GM19099 (cell line): Measurements from ENCODE around the gene HSD17B4.

Experiments
- POLR2A ChIP-seq: IDR thresholded peaks from 3 replicates; pipeline ENCODE4 v1.6.1; 2011; ENCODE audit warnings: low read depth; ENCODE audit not compliant: insufficient read length; ENCODE audit errors: extremely low read depth

HSD17B4 gene

GRCh38 chr5:119427060-119427459 lies 25.2 kb upstream of the HSD17B4 start:
- no peak for TF ChIP-seq POLR2A

GRCh38 chr5:119435436-119436132 lies 16.7 kb upstream of the HSD17B4 start:
- no peak for TF ChIP-seq POLR2A

GRCh38 chr5:119439140-119439631 lies 13.1 kb upstream of the HSD17B4 start:
- TF ChIP-seq POLR2A, result no peak

GRCh38 chr5:119445544-119445943 lies 6.8 kb upstream of the HSD17B4 start:
- no peak for TF ChIP-seq POLR2A

GRCh38 chr5:119449882-119450281 lies 2.4 kb upstream of the HSD17B4 start:
- no peak for TF ChIP-seq POLR2A

- TF ChIP-seq POLR2A, result no peak
These were observed 736 bp upstream of the HSD17B4 start for GRCh38 chr5:119451561-119451960.

- no peak for TF ChIP-seq POLR2A
These were observed 281 bp upstream of the HSD17B4 start for GRCh38 chr5:119452060-119452372.

- no peak for TF ChIP-seq POLR2A
These were observed 710 bp downstream of the HSD17B4 start for GRCh38 chr5:119453040-119453373.

- TF ChIP-seq POLR2A, result no peak
These were observed 1.9 kb downstream of the HSD17B4 start for GRCh38 chr5:119454171-119454570.

GRCh38 chr5:119458911-119459632 lies 6.8 kb downstream of the HSD17B4 start:
- TF ChIP-seq POLR2A, result no peak

GRCh38 chr5:119465640-119466039 lies 13.3 kb downstream of the HSD17B4 start:
- TF ChIP-seq POLR2A, result no peak

GRCh38 chr5:119468286-119468685 lies 16.0 kb downstream of the HSD17B4 start:
- no peak for TF ChIP-seq POLR2A

GRCh38 chr5:119470105-119470763 lies 17.9 kb downstream of the HSD17B4 start:
- TF ChIP-seq POLR2A, result no peak

GRCh38 chr5:119470851-119471451 lies 18.7 kb downstream of the HSD17B4 start:
- no peak for TF ChIP-seq POLR2A

- no peak for TF ChIP-seq POLR2A
These were observed 20.9 kb downstream of the HSD17B4 start for GRCh38 chr5:119473241-119473640.

GRCh38 chr5:119476341-119476740 lies 24.0 kb downstream of the HSD17B4 start:
- no peak for TF ChIP-seq POLR2A

GRCh38 chr5:119478781-119479180 lies 26.5 kb downstream of the HSD17B4 start:
- no peak for TF ChIP-seq POLR2A

- no peak for TF ChIP-seq POLR2A
These were observed 30.9 kb downstream of the HSD17B4 start for GRCh38 chr5:119483155-119483554.
